Fibroblast of lung (primary cell): Measurements from ENCODE around the gene SNAP47. TPM values are rescaled to one million over a fixed set of nuclear protein-coding genes. Genes with fewer than 3 reads are reported as not detected.

Experiments
- DNase-seq, 2 donors: peaks; one replicate each; pipeline versions ENCODE4 v3.0.0 to v3.0.0-alpha.2; 2010; ENCODE audit warnings: low read depth in 2 of 2
- H2AFZ ChIP-seq: 2 replicates; pipeline ENCODE4 v1.5.1; 2012; ENCODE audit warnings: low read length, control low read depth, inconsistent platforms
- H3K27ac ChIP-seq: 2 replicates; pipeline ENCODE4 v1.5.1; 2011; ENCODE audit warnings: low read length, control low read depth; ENCODE audit not compliant: insufficient read depth
- H3K27me3 ChIP-seq: 2 replicates; pipeline ENCODE4 v1.5.1; 2011; ENCODE audit warnings: mild to moderate bottlenecking, low read length; ENCODE audit not compliant: control insufficient read depth, insufficient read depth
- H3K36me3 ChIP-seq: 2 replicates; pipeline ENCODE4 v1.5.1; 2011; ENCODE audit warnings: low read length; ENCODE audit not compliant: control insufficient read depth, insufficient read depth
- H3K4me1 ChIP-seq: 2 replicates; pipeline ENCODE4 v1.5.1; 2011; ENCODE audit warnings: low read length; ENCODE audit not compliant: control insufficient read depth, insufficient read depth; ENCODE audit errors: extremely low read depth
- H3K4me2 ChIP-seq: 2 replicates; pipeline ENCODE4 v1.5.1; 2011; ENCODE audit warnings: low read length, control low read depth; ENCODE audit not compliant: insufficient read depth; ENCODE audit errors: extremely low read depth
- H3K4me3 ChIP-seq, 4 experiments: fragments of 200-600 bp in 1 of 4; sonication (generic) in 1 of 4; replicated peaks in 1 of 4; 2 replicates each; pipeline ENCODE4 v1.5.1; 2011 to 2016; ENCODE audit warnings: low read length in 4 of 4, low read depth in 3 of 4, mild to moderate bottlenecking in 3 of 4, control low read depth in 2 of 4, inconsistent platforms in 1 of 4, mixed read lengths in 1 of 4; ENCODE audit not compliant: insufficient read depth in 1 of 4; ENCODE audit errors: control extremely low read depth in 1 of 4
- H3K79me2 ChIP-seq: 2 replicates; pipeline ENCODE4 v1.5.1; 2012; ENCODE audit warnings: mild to moderate bottlenecking, low read length, inconsistent platforms; ENCODE audit not compliant: control insufficient read depth, insufficient read depth
- H3K9ac ChIP-seq: 2 replicates; pipeline ENCODE4 v1.5.1; 2011; ENCODE audit warnings: mild to moderate bottlenecking, low read length, control low read depth; ENCODE audit not compliant: insufficient read depth
- H3K9me3 ChIP-seq: 2 replicates; pipeline ENCODE4 v1.5.1; 2012; ENCODE audit warnings: low read depth, low read length; ENCODE audit not compliant: control insufficient read depth, insufficient read depth
- H4K20me1 ChIP-seq: 2 replicates; pipeline ENCODE4 v1.5.1; 2011; ENCODE audit warnings: low read length; ENCODE audit not compliant: control insufficient read depth, insufficient read depth; ENCODE audit errors: extremely low read depth
- CTCF ChIP-seq, 2 donors: IDR thresholded peaks in 1 of 2; conservative IDR thresholded peaks in 1 of 2; 1 replicate in 1 of 2; 2 replicates in 1 of 2; pipeline ENCODE4 v1.5.1; 2011 to 2012; ENCODE audit warnings: low read length in 2 of 2, control low read depth in 1 of 2, inconsistent platforms in 1 of 2, low read depth in 1 of 2, mild to moderate bottlenecking in 1 of 2
- EZH2 ChIP-seq: IDR thresholded peaks from 2 replicates; pipeline ENCODE4 v1.5.1; 2012; ENCODE audit warnings: low read length, control low read depth, mild to moderate bottlenecking; ENCODE audit errors: missing control alignments
- polyA plus RNA-seq, 2 donors: library from polyadenylated mRNA; depleted of rRNA in 1 of 2; stranded (reverse) in 1 of 2; unstranded in 1 of 2; fragments of >200 nt; gene quantifications; 2 replicates each; pipeline ENCODE4 v1.2.1, GENCODE V29; 2011 to 2012; ENCODE audit warnings: missing spikeins in 1 of 2
- total RNA-seq: library from RNA; depleted of rRNA; stranded (reverse); fragments of >200 nt; gene quantifications from 2 replicates; pipeline ENCODE4 v1.2.1, GENCODE V29; 2014

Gene SNAP47
- total and polyA plus RNA-seq, 2 donors (not counting 1 experiment from before 2014, with no cell fraction given): 32.4 to 66.9 TPM

DNA sequence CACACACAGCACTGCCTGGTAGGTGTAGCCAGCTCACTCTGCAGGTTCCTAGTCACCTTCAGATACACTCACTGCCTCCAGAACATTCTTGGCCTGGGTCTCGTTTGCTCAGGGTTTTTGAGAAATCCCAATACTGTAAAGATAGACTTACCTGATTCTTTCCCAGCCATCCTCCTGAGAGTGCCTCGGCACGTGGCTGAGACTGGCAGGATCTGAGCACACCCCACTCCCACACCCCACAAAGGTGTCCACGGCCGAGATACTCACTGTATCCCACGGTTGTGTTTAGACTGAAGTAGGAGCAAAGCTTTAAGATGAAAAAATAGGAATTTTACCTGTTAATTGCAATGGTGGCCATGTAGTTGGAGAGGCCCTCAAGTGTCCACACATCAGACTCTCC is 33.4 kb downstream of the SNAP47 start:
- no peak for DNase-seq
- Histone ChIP-seq H3K27me3 (no peaks in the 10 kb centered on the region), H3K79me2 (no peaks in the 10 kb centered on the region), H2AFZ (no peak overlapping the region), H3K9ac (no peak overlapping the region), H4K20me1 (no peaks in the 10 kb centered on the region), H3K9me3 (no peaks in the 10 kb centered on the region), H3K4me1 (peaks cover 3% of the 10 kb centered on the region), H3K4me3 (no peak overlapping the region), H3K4me2 (no peak overlapping the region), H3K27ac (no peak overlapping the region), H3K36me3 (peaks cover 13% of the 10 kb centered on the region)
- TF ChIP-seq EZH2 (no peak), CTCF (conservative IDR thresholded peaks at IDR 0.05 in 1 of 2, IDR thresholded peaks at IDR 0.05 in 1 of 2; ENCODE audit: low read depth in 1 of 2, low read length in 2 of 2) (no peak)

DNA sequence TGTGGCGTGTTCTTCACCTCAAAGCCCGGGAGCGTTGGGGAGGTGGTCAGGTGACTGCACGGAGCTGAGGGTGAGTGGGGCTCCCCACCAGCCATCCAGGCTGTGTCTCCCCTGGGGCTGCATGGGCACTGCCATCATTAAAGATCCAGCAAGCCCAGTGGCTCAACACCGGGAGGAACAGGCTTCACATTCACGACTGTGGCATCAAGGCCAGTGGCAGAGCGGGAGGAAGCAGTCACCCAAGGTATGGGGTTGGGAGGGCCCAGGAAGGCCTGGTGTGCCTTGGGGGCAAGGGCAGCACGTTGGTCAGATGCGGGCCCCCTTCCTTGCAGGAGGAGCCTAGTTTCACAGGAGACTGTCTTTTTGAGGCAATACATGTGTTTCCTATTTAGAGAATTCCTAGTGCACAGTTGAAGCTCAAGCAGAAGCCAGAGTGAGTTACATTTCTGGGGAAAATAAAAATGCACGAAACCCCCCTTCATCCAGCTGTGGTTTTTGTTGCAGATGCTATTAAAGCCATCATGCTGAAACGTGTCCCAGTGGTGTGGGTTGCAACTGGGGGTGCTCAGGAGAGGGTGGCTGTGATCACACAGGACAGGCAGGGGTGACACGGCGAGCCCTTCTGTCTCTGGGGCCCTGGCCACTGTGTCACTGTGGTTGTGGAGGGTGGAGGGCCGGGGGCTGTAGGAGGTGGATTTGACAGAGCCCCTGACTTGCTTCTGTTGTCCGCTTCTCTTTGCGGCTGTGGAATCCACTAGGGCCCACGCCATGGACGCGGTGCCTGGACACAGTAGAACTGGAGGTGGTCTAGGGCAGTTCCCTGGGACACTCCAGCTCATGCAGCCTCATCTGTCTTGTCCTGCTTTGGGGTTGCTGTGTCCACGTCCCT is 34.1 kb downstream of the SNAP47 start:
- Histone ChIP-seq H4K20me1 (no peaks in the 10 kb centered on the region), H3K36me3 (peaks cover 13% of the 10 kb centered on the region), H2AFZ (no peak overlapping the region), H3K27ac (no peak overlapping the region), H3K79me2 (no peaks in the 10 kb centered on the region), H3K27me3 (no peaks in the 10 kb centered on the region), H3K4me2 (no peak overlapping the region), H3K9ac (no peak overlapping the region), H3K9me3 (no peaks in the 10 kb centered on the region), H3K4me1 (no peaks in the 10 kb centered on the region), H3K4me3 (no peak overlapping the region)
- DNase-seq: no peak
- TF ChIP-seq EZH2: no peak
- TF ChIP-seq CTCF (conservative IDR thresholded peaks at IDR 0.05 in 1 of 2, IDR thresholded peaks at IDR 0.05 in 1 of 2; ENCODE audit: low read depth in 1 of 2, low read length in 2 of 2): no peak

GRCh38 chr1:227769936-227770494 is 34.8 kb downstream of the SNAP47 start:
- H3K4me2 ChIP-seq: no peak overlapping the region
- H3K36me3 ChIP-seq: peaks cover 15% of the 10 kb centered on the region
- no peak overlapping the region for H3K9ac ChIP-seq
- H2AFZ ChIP-seq: no peak overlapping the region
- no peaks in the 10 kb centered on the region for H3K27me3 ChIP-seq
- no peaks in the 10 kb centered on the region for H4K20me1 ChIP-seq
- H3K4me1 ChIP-seq: peaks cover 2% of the 10 kb centered on the region
- H3K79me2 ChIP-seq: no peaks in the 10 kb centered on the region
- H3K4me3 ChIP-seq: no peak overlapping the region
- TF ChIP-seq EZH2 (no peak), CTCF (conservative IDR thresholded peaks at IDR 0.05 in 1 of 2, IDR thresholded peaks at IDR 0.05 in 1 of 2; ENCODE audit: low read depth in 1 of 2, low read length in 2 of 2) (no peak)
- no peaks in the 10 kb centered on the region for H3K9me3 ChIP-seq
- DNase-seq: no peak
- no peak overlapping the region for H3K27ac ChIP-seq
